LNCaP clone FGC (cell line): ENCODE results near the gene RRBP1.
A peak's percentile ranks its signal among the peaks of the same experiment; 100 is the strongest.

ENCODE experiments used
- DNase-seq: peaks from one replicate; pipeline ENCODE4 v3.0.0-alpha.2; 2011; ENCODE audit warnings: low read depth
- H3K4me3 ChIP-seq: 2 replicates; pipeline ENCODE4 v1.5.1; 2011; ENCODE audit warnings: mild to moderate bottlenecking, low read depth, low read length, control low read depth
- CTCF ChIP-seq: IDR thresholded peaks from 2 replicates; pipeline ENCODE4 v1.5.1; 2012; ENCODE audit warnings: mild to moderate bottlenecking; ENCODE audit not compliant: control insufficient read depth, insufficient read depth; ENCODE audit errors: extremely low read depth

Gene RRBP1

DNA sequence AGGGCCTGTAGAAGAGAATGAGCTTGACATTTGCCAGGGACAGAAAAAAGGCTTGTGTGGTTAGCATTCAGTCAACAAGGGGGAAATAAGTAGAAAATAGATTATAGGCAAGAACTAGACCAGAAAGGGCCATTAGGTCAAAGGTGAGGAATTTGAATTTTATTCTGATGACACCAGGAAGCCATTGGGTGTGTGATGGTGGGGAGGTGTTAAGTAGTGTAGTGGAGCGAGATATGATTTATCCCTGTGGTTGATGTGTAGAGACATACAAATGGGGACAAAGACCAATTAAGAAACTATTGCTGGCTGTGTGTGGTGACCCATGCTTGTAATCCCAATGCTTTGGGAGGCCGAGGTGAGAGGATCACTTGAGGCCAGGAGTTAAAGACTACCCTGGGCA, 101.1 kb downstream of the RRBP1 start:
- TF ChIP-seq CTCF, result no peak
- no peak overlapping the region for H3K4me3 ChIP-seq
- no peak for DNase-seq

DNA sequence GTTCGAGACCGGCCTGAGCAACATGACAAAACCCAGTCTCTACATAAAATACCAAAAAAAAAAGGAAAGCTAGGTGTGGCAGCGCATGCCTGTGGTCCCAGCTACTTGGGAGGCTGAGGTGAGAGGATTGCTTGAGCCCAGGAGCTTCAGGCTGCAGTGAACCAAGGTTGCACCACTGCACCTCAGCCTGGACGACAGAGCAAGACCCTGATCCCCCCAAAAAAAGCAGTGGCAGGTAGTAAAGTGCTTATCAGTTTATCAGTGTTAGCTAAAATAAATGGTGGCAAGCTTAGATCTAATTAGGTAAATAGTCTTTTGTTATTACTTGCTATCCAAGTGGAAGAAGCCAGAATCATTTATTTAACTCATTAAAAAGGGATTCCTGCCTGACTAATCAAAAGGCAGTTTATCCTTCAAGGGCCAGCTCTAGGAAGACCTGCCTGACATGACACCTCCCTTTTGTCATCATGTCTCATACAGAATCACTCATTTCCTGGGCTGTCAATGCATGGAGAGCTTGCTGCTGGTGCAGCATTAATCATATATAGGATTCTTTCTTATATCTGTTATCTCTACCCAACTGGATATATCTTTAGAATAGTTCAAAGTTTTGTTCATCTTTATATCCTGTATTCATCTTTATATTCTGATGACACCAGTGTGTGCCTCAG, 102.5 kb downstream of the RRBP1 start:
- no peak for TF ChIP-seq CTCF
- H3K4me3 ChIP-seq, result no peak overlapping the region
- no peak for DNase-seq

DNA sequence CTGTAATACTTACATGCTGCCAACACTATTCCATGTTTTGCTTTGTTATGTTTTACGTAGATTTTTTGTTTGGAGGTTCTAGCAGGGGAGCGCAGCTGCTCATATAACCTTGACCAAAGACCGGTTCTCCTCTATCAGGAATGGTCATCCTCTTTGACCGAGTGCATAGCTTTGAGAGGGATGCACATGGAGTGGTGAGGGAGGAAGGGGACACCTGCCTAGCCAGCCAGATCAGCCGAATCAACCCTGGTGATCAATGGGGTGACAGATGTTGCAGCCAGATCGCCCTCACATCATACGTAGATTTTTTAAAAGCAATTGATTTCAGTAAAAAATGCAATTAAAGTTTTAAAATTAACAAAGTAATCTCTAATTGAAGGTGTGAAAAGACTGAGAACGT, 105.8 kb downstream of the RRBP1 start:
- H3K4me3 ChIP-seq, result no peak overlapping the region
- no peak for DNase-seq
- TF ChIP-seq CTCF, result no peak

- DNase-seq, result no peak
- TF ChIP-seq CTCF, result no peak
- H3K4me3 ChIP-seq, result no peak overlapping the region
Measured at GRCh38 chr20:17573463-17573862, 108.6 kb downstream of the RRBP1 start.

GRCh38 chr20:17572034-17572638, 109.9 kb downstream of the RRBP1 start:
- no peak for DNase-seq
- no peak for TF ChIP-seq CTCF
- H3K4me3 ChIP-seq, result peak overlapping the region; percentile 87; the same call in 1 of the 2 replicates

DNA sequence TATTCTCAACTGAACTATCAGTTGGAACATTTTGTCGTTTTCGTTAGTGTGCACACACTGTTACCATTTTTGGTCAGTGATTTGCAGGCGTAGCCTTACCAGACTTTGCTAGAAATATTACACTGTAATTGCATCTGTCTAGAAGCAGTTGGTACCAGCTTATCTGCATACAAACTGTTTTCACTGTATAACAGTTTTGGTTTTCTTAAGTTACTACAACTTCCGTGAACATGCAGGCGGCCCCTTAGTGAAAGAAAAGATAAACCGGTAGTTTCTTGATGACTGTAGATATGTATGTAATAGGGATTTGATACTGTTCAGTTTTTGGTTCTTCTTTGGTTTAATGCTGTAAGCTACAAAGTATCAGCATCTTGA, 110.9 kb downstream of the RRBP1 start:
- no peak for TF ChIP-seq CTCF
- H3K4me3 ChIP-seq, result peak overlapping the region; percentile 87
- DNase-seq, result no peak

GRCh38 chr20:17570347-17571152, 111.5 kb downstream of the RRBP1 start:
- no peak for TF ChIP-seq CTCF
- peak overlapping the region; percentile 87 for H3K4me3 ChIP-seq
- DNase-seq, result peak; percentile 80
